M059J (cell line): Measurements from ENCODE around the gene HOXA2. TPM values are rescaled to one million over a fixed set of nuclear protein-coding genes. Genes with fewer than 3 reads are reported as not detected.

Source experiments
- DNase-seq: peaks from one replicate; pipeline ENCODE4 v3.0.0-alpha.2; 2012; ENCODE audit warnings: low read depth
- total RNA-seq: library from RNA; depleted of rRNA; stranded (reverse); fragments of >200 nt; shearing (Covaris generic); gene quantifications from 2 replicates; pipeline ENCODE4 v1.2.3, GENCODE V29; 2014

HOXA2 gene
- total RNA-seq, 1 experiment from 2014 or later: 1.7 TPM

DNA sequence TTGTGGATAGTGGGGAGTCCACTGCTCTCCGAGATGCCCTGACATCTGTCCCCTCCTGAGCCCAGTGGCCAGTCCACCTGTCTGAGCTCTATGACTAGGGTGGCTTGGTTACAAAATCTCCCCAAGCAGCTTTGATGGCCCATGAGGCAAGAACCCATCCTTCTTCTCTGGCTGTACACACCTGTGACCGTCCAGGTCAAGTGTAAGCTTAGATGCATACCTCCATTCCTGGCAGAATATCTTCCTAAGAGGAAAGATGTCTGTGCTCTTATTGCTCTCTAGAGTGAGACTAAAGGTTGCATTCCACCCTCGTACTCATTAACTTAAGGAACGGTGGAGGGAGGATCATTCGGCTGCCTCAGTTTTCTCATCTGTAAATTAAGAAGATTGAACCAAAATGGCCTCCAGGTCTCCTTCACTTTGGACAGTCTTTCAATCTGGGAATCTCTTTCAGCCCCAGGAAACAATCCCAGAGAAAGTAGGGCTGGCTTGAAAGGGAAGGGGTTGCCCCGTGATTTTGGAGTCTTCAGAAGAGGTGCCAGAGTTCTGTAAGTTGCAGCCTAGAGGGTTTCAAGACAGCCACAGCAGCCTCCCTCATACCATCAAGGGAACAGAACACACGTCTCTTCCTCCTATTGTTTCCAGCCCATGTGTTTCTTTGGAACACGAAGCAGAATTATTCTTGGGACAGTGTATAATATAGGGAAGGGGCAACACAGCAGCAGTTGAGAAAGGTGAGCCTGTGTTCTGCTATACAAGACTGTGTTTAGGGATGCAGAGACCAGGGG lies 22.6 kb upstream of the HOXA2 start:
- DNase-seq: no peak

DNA sequence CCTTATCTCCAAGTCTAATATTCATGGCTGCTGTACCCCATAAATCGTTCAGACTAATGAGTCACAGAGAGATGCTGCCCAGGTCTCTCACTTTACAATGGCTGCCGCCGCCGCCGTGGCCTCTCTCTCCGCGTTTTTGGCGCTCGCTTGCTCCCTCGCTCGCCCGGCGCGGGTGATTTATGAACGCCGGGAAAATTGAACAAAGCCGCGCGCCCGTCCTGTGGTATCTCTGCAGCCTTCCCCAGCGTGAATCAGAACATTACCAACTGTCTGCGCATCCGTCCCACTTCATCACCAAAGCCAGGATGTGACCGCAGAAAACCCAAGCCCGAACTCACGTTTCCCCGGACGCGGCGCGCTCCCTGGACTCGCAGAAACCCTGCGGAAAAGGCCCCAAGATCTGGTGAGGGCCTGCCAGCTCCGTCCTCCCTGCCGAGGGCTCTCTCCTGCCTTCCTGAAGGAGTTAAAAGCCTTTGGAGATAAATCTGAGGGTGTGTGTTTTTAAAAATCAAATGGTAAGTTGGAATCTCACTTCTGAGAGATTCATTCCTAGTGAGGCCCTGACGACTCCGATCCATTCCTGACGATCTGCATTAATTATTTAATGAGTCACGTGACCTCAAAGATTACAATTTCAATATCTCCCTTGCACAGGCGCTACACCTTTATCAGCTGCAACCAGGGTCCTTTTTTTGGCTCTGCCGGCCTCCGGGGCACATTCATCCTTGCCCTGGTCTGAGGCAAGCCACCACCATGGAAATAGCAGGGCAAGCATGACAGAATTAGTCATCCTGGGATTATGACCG lies 21.8 kb upstream of the HOXA2 start:
- no peak for DNase-seq

DNA sequence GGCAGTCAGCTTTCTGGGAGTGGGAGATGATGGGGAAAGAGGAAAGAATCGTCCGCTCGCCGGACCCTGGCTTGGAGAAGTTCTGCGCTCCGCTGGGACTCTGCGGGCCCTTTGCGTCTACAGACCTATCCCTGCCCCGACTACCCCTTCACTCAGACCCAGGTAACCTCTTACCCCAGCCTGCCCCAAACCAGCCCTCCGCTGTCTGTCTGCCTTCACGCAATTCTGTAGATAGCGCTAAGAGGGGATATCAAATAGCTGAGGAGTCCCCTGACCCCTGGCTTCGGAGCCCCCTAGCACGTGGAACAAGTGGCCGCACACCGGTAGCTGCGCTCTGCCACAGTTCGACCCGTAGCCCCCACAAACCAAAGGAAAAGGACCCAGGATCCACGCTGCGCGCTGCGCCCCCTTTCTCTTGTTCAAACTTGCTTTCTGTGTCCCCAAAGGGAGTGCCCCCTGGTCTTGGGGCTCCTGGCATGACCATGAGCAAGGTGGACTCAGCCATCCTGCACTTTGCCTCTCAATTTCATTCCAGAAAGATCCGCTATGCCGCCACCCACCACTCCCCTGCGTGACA lies 21.1 kb upstream of the HOXA2 start:
- DNase-seq: no peak

DNA sequence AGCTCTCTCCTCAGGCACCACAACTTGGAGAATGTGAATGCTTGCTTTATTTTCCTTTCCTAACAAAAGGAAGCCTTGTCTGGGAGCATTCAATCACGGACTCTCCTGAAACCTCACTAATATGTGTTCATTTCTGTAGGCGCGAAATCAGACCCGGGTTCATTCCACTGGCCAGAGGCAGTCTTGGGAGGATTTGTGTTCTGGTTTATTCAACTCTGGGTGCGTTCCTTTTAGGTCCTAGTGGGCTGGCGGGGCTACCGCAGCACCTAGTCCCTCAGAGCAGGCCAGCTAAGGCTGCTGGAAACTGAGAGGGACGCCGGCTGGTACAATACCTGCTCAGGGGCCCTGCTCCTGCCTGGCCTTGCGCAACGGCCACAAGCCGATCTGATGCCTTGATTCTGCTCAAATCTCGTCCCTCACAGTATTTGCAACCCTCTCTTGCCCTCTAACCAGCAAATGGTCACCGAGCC lies 20.6 kb upstream of the HOXA2 start:
- no peak for DNase-seq

DNA sequence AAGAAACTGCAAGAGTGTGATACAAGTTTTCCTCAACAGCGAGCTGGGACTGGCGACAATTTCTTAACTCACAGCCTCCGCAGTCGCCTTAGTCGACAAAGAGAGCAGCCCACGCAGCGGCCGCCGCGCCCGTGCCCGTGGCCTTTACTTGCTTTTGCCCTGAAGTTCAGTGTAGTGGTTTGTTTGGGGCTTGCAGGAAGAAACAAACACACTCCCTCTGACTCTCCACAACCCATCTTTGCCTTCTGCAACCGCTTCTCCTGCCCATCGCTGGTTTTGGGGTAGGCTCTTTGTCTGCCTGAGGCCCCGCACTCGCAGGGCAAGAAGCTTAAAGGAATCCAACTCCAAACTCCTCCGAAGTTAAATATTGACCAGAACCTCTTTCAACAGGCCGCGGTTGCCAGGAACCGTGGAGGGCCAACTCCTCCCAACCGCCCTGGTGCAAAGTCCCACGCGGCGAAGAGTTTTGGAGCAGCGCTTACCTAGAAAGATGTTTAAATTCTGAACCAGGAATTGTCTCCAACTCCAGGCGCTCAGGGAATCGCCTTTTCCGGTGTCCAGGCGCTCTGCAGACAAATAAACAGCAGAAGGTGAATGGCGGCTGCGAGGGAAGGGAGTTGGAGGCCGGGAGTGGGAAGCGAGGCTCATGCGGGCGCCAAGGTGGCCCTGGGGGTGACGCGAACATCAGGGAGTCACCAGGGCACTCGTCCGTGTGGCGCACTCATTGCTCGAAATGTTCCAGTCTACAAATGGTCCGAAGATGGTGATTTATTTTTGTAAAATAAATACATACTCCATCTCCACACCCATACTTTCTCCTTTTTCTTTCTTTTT lies 19.8 kb upstream of the HOXA2 start:
- no peak for DNase-seq

DNA sequence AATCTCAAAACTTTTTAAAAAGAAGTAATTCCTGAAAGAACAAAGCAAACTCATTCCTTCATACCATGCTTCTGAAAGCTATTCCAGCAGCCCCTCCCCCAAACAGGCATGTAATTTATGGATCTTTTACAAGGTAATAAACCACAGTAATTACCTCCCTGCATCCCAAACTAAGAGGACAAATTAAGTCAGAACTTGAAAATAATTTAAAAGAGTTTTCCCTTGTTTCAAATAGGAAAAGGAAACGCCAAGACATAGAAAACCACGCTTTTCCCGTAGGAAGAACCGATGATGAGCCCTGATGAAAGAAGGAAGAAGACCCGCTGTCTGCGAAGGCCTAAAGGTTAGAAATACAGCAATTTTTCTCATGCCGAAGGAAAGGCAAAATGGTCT lies 19.2 kb upstream of the HOXA2 start:
- DNase-seq: no peak

DNA sequence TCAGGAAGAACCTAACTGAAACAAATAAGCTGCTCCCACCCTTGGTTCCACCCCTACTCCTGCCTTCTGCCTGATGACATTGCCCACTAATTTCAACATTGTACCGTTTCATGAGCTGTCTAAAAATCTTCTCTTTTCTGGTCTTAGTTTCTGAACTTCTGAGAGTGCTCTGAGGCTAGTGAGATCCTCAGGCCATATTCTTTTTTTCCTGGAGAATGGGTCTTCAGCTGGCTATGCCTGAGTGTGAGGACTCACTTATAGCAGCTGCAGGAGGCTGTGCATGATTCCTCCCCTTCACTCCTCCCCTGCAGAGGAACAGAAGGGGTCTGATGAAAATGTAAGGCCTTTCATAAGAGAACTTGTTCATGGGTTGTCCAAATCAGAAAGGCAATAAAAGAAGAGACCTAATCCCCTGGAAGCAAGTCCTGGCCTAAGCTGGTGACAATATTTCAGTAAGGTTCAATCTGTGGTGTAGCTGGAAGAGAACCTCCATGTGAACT lies 17.0 kb upstream of the HOXA2 start:
- DNase-seq: no peak

DNA sequence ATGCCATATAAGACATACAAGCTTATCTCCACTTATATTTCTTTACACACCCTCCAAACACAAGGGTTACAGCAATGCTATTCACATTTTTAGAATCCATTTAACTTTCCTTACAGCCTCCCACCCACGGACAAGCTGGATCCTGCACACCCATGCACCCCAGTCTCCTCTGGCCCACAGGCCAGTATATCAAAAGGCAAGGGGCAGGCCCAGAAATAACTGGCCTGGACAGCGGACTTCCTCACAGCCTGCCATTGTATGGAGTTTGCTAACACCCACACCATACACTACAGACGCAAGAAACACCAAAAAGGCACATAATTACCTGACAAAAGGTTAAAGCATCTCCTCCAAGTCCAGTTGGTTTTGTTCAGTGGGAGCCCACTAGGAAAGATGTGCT lies 16.1 kb upstream of the HOXA2 start:
- DNase-seq: no peak

DNA sequence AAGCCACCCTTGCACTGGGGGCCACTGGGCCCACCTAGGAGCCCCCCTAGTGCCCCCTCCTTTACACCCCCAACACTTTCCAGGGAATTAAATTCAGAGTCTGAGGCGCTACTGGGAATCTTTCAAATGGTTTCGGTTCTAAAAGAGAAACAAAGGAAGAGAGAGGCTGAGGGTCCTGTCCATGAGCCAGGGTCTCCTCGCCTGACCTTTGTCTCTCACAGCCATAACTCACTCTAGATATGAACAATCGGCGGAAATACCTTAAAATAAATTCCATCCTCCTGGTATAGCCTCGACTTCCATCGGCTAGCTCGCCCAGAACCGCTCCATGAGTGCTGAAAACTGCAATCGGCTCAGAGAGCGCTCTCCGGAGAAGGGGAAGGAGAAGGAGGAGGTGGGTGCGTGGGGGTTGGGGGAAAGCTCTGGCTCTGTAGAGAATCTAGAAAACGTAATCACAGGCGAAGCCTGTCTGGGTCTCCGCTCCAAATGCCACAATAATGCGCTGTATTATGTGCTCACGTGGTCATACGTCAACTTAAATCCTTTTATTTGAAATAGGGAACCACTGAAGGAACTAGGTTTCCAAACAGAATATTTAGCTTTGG lies 15.5 kb upstream of the HOXA2 start:
- no peak for DNase-seq

DNA sequence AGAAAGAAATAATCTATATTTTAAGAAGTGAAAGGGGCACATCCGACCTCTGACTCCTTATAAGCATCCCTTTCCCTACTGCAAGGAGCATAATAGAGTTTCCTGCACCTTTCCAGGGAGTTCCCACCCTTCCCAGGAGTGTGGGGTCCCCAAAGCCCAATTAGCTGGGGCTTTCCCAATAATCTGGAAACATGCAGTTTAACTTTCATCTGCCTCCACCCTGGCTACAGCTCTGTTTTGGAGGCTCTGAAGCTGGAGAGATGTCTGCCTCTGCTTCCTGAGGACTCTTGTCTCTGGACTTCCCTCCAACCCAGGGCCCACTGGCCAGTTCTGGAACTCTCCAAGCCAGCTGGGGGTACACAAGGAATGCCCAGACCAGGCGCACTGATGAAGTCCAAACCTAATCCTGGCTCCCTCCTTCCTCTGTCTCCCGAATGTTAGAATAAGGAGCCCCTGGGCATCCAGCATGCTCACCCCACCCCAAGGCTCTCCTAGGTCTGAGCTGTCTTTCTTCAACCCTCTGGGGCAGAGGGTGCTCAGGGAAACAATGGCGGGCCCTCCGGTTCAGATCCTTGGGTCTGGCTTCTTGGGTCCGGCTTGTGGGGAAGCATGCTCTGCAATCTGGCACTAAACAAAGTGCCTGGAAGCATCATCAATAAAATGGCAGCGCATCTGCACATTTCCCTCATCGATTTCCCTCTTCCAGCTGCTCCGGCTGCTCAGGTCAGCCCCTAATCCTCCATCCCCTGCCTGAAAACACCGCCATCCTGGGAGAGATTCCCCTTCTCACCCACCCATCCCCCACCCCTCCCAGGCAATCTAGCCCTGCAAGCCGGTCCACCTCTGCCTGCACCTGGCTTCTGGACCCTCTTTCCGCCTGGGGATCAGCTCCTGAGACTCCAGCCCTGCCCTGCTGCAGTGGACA lies 14.7 kb upstream of the HOXA2 start:
- DNase-seq: no peak

DNA sequence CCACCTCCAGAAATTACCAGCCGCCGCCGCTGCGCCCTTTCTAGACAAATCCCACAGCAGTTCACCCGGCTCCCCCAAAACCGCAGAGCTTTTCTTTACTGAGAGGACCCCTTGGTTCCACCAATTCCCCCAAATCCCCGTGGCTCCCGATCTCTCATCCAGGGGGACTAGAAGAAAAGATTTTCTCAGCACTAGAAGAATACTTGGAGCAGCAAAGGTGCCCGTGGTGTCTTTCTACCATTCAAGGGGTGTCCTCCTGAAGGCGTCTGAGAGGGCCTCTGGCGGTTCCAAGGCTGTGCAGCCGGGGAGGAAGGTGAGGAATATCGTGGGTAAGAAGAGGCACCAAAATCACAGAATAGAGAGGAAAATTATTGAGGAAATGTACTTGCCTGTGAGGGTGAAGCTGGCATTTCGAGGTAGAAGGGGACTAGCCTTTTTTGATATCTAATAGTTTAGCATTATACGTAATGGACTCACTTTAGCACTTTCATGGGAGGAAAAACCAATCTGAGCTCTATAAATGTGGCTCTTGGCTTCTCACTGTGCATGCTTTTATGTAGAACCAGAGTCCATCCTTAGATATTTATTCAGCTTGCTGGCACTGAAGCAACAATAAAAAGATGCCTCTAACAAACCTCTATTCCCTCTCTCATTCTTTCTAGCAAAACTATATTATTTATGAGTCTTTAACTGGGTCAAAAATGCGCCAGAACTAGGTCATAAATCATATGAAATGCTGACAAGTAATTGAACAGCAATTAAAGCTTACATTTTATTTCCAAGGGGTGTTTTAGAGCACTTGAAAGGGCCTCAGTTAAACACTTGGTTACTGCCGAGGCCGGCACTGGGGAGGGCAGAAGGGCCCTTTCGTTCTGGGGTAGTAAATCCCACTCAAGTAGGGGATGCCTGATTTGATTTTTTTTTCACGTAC lies 13.8 kb upstream of the HOXA2 start:
- no peak for DNase-seq

DNA sequence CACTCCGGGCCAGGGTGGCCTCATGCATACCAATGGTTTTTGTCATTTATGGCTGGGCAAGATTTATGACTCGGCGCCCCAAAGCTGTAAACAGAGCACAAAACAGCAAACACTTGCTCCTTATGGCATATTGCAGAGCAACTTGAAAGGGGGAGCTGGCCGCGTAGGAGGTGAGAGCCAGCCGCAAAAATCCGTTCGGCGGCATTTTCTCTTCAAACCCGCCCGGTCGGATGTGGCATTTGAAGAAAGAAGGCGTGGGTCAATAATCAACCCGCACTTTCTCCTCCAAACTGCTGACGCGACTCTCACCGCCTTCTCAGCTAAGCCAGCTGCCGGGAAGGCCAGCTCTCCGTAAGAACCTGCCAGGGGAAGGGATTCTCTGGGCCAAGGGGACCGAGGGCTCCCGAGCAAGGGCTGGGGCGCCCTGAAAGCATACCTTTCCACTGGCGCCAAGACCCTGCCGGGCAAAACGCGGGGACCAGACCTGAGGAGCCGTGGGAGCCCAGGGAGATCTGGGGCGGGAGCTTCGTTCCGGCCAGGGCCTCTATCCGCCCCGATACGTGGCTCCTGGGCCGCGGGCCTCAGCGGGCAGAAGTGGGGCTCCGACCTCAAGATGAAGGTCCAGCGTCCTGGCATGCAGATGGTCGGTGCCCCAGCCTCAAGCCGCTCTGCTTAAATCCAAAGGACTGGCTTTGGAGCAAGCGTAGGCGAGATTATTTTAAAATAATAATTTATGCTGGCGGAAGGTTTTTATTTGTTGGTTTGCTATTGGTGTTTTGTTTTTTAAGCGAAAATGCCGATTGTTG lies 12.9 kb upstream of the HOXA2 start:
- DNase-seq: peak; percentile 83

DNA sequence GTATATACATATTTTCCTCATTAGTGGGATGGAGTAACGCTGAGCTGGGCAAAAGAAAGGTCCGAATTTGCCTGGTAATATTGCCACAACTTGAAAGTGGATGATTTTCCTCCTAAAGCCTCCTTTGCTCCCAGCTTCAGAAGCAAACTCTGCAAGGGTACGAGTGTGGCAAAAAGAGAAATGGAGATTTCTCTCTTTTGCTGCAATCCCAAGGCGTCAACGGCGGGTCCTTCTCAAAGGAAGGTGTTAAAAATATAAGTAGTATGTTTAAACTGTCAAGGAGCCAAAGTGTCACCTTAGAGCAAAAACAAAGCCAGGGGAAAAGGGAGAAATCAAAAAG lies 12.4 kb upstream of the HOXA2 start:
- DNase-seq: no peak

DNA sequence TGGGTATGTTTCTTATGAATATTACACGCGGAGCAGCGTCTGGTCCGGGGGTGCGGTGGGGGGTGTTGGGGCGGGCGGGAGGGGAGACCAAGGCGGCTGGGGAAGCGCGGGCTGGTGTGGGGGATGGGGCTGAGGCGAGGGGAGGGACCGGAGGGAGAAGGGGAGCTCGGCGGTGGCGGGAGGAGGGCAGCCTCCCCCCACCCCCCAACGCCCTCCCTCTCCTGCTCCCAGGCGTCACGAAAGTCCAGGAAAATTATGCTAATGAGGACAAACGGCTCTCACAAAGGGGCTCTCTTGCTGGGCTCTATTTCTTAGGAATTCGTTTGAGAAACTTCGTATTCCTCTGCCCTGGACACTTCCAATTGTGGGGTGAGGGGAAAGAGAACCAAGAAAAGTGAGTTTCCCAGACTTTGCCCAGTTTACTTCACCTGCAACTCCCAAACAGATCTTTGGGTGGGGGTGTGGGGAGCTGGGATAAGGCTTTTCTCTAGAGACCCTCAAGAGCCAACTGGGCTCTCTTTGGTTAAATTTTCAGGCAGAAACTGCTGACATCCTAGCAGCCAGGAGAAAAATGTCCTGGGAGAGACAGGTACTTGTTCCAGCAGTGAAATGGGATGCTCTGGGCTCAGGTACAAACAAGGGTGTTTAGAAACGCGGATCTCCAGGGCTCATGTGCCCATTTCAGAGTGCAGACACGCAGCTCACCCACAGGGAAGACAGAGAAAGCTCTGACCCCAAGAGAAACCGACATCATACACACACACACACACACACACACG lies 11.7 kb upstream of the HOXA2 start:
- peak; percentile 72 for DNase-seq

DNA sequence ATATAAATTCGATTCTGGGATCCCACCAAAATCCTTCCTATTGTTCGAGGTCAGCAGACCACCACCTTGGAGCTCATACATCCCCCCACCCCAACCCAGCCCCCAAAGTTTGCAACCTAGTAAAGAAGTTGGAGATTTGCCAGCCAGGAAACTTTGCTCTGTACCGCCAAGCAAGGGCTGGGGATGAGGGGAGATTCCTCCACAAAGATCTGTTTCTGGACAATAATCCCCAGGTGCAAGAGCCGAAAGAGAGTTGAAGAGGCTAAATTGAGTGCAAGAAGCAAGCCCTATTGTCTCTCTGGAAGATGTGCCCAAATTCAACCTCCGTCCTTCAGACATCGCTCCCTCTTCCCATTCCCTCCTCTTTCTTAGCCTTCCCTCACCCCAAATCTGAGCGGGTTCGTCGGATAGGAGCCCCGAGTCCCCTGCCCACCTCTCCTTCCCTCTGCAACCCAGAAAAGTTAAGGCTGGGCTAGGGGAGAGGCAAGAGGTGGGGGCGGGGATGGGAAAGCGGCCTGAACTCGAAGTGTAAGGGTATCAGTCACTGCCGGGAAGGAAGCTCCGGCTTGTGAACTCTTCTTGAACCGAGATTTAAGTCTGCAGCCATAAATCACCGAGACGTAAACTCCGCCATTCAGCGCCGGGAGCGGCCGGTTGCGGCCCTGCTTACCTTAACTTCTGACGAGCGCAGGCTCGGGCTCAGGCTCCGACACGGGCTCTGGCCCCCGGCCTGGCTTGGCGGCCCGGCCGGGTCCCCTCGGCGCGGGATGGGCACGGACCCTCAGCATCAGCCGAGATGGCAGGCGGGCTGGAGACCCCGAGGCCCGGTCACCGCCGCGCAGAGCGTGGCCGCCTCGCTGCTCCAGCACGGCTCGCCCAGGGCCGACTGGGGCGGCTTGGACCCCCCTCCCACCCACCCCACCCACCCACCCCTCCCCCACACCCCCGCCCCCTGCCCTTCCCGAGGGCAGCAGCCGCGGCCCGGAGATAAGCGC lies 10.8 kb upstream of the HOXA2 start:
- DNase-seq: peak; percentile 92

DNA sequence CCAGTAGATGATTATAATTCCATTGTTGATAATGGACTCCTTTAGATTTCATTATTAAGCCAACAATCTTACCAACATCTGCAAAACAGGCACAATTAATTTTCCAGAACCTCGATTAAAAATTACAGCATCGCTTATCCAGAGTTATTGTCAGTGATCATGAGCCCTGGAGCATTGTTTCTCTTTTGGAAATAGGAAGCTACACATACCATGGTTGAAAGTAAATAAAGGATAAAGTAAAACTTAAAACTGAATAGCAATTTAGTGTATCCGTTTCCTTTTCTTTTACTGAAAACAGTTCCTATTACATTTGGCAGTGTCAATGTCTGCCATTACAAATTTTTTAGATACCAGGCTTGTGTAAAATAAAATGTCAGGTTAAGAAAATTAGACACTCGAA lies 9.9 kb upstream of the HOXA2 start:
- no peak for DNase-seq
